GM19452 (cell line): ENCODE results near the gene PABPN1L.

Experiments used
- ATAC-seq: cut with Tn5 transposase; IDR thresholded peaks from one replicate; pipeline ENCODE4 v1.9.1; 2021; ENCODE audit not compliant: unreplicated experiment

The PABPN1L gene

GRCh38 chr16:88870608-88871348, 4.3 kb upstream of the PABPN1L start:
- ATAC-seq, result no peak

- no peak for ATAC-seq
Observed at GRCh38 chr16:88869673-88869980, 3.2 kb upstream of the PABPN1L start.

GRCh38 chr16:88868974-88869672, 2.7 kb upstream of the PABPN1L start:
- no peak for ATAC-seq

GRCh38 chr16:88867581-88868246, 1.3 kb upstream of the PABPN1L start:
- ATAC-seq, result no peak

GRCh38 chr16:88865742-88866141, 718 bp downstream of the PABPN1L start:
- ATAC-seq, result no peak

- ATAC-seq, result no peak
Observed at GRCh38 chr16:88865310-88865709, 1.1 kb downstream of the PABPN1L start.

GRCh38 chr16:88864521-88864920, 1.9 kb downstream of the PABPN1L start:
- no peak for ATAC-seq

- no peak for ATAC-seq
Observed at GRCh38 chr16:88864099-88864498, 2.4 kb downstream of the PABPN1L start.

- ATAC-seq, result no peak
Observed at GRCh38 chr16:88863426-88863825, 3.0 kb downstream of the PABPN1L start.

- ATAC-seq, result no peak
Observed at GRCh38 chr16:88862968-88863367, 3.5 kb downstream of the PABPN1L start.

- ATAC-seq, result no peak
Observed at GRCh38 chr16:88861359-88861758, 5.1 kb downstream of the PABPN1L start.

- no peak for ATAC-seq
Observed at GRCh38 chr16:88859381-88860091, 6.9 kb downstream of the PABPN1L start.

- no peak for ATAC-seq
Observed at GRCh38 chr16:88857728-88858339, 8.6 kb downstream of the PABPN1L start.

- peak; percentile 72 for ATAC-seq
Observed at GRCh38 chr16:88856828-88857727, 9.4 kb downstream of the PABPN1L start, which contains the start of the genes GALNS and TRAPPC2L. GALNS (minus strand) TSS chr16:88856947; CDS start chr16:88856877, 70 bp downstream. TRAPPC2L (plus strand) TSS chr16:88857127; CDS start chr16:88857151, 24 bp downstream.

- ATAC-seq, result no peak
Observed at GRCh38 chr16:88856122-88856827, 10.2 kb downstream of the PABPN1L start.

- ATAC-seq, result no peak
Observed at GRCh38 chr16:88855736-88856121, 10.7 kb downstream of the PABPN1L start.

GRCh38 chr16:88855176-88855575, 11.3 kb downstream of the PABPN1L start:
- ATAC-seq, result no peak

- ATAC-seq, result no peak
Observed at GRCh38 chr16:88854306-88855111, 12.0 kb downstream of the PABPN1L start.
